NCI-H1417 (cell line): ENCODE measurements around the gene SMAD3.

Source experiments
- DNase-seq, 3 experiments: peaks; one replicate each; lab custom pipeline; 2025; lab: John Stamatoyannopoulos, UW

SMAD3 gene

GRCh38 chr15:67161881-67162280 lies 96.5 kb downstream of the SMAD3 start:
- no peak for DNase-seq

- DNase-seq, result no peak
Observed at GRCh38 chr15:67163180-67163579, 97.8 kb downstream of the SMAD3 start.

GRCh38 chr15:67164401-67164791 lies 99.0 kb downstream of the SMAD3 start:
- peak in 1 of 3 experiments; percentile 4 for DNase-seq

GRCh38 chr15:67164811-67165253 lies 99.4 kb downstream of the SMAD3 start:
- no peak for DNase-seq

- DNase-seq, result no peak
Observed at GRCh38 chr15:67165254-67166253, 100.2 kb downstream of the SMAD3 start.

GRCh38 chr15:67166280-67167009 lies 101.0 kb downstream of the SMAD3 start:
- no peak for DNase-seq

GRCh38 chr15:67167091-67167490 lies 101.7 kb downstream of the SMAD3 start:
- no peak for DNase-seq

GRCh38 chr15:67168694-67169093 lies 103.3 kb downstream of the SMAD3 start:
- no peak for DNase-seq

GRCh38 chr15:67170143-67170925 lies 104.9 kb downstream of the SMAD3 start:
- no peak for DNase-seq

GRCh38 chr15:67171471-67171870 lies 106.1 kb downstream of the SMAD3 start:
- DNase-seq, result no peak

GRCh38 chr15:67172172-67172571 lies 106.8 kb downstream of the SMAD3 start:
- DNase-seq, result no peak

- no peak for DNase-seq
Observed at GRCh38 chr15:67173005-67173404, 107.6 kb downstream of the SMAD3 start.

- DNase-seq, result no peak
Observed at GRCh38 chr15:67173786-67174185, 108.4 kb downstream of the SMAD3 start.

- DNase-seq, result no peak
Observed at GRCh38 chr15:67174446-67174845, 109.0 kb downstream of the SMAD3 start.

- peak in 2 of 3 experiments; percentile 30 to 67 for DNase-seq
Observed at GRCh38 chr15:67174864-67175573, 109.6 kb downstream of the SMAD3 start.

- DNase-seq, result no peak
Observed at GRCh38 chr15:67175643-67176071, 110.3 kb downstream of the SMAD3 start.

GRCh38 chr15:67176195-67176971 lies 111.0 kb downstream of the SMAD3 start:
- DNase-seq, result peak; percentile 45 to 77 (median 48)

- DNase-seq, result no peak
Observed at GRCh38 chr15:67177752-67178151, 112.3 kb downstream of the SMAD3 start.

- DNase-seq, result no peak
Observed at GRCh38 chr15:67178569-67179210, 113.3 kb downstream of the SMAD3 start.

GRCh38 chr15:67179411-67179995 lies 114.1 kb downstream of the SMAD3 start:
- DNase-seq, result no peak
